T-cell (primary cell): ENCODE data around the gene RHEB. TPM values are rescaled to one million over a fixed set of nuclear protein-coding genes. Genes with fewer than 3 reads are reported as not detected.

ENCODE experiments used
- ATAC-seq, 4 experiments: fragments of 200-7000 bp in 3 of 4; fragments of 150-1000 bp in 1 of 4; cut with Tn5 transposase; replicated peaks in 1 of 4; 1 replicate in 3 of 4; 2 replicates in 1 of 4; pipeline ENCODE4 v1.10.0; 2021; ENCODE audit warnings: moderate library complexity in 3 of 4, mild to moderate bottlenecking in 2 of 4, moderate number of reproducible peaks in 1 of 4
- CTCF ChIA-PET, 2 donors: fragments of 300-600 bp; sonication (Branson Sonifier 250); formaldehyde crosslinking; loops; one replicate each; lab custom pipeline; 2022; ENCODE audit warnings: antibody characterized with exemption in 2 of 2; lab: Charles Lee
- POLR2A ChIA-PET, 2 donors: fragments of 300-600 bp; sonication (Branson Sonifier 250); formaldehyde crosslinking; loops; one replicate each; lab custom pipeline; 2022; ENCODE audit warnings: antibody characterized with exemption in 2 of 2; lab: Charles Lee
- DNase-seq, 35 experiments: peaks; one replicate each; pipeline versions ENCODE4 v3.0.0 to v3.0.0-alpha.2; 2013 to 2023
- H3K27ac ChIP-seq: one replicate; pipeline ENCODE4 v1.5.1; 2013; ENCODE audit warnings: low read length
- H3K27me3 ChIP-seq, 2 experiments: replicated peaks in 1 of 2; 1 replicate in 1 of 2; 2 replicates in 1 of 2; pipeline versions ENCODE4 v1.6.1 to v1.7.0; 2013; ENCODE audit warnings: low read length in 1 of 2, mixed read lengths in 1 of 2; ENCODE audit not compliant: control insufficient read depth in 2 of 2, insufficient read depth in 2 of 2; ENCODE audit errors: extremely low read depth in 1 of 2
- H3K36me3 ChIP-seq, 2 donors: 1 replicate in 1 of 2; 2 replicates in 1 of 2; pipeline versions ENCODE4 v1.6.1 to v1.7.0; 2013; ENCODE audit warnings: low read length in 1 of 2; ENCODE audit not compliant: control insufficient read depth in 2 of 2, insufficient read depth in 1 of 2; ENCODE audit errors: extremely low read depth in 1 of 2
- H3K4me1 ChIP-seq, 2 experiments: 1 replicate in 1 of 2; 2 replicates in 1 of 2; pipeline versions ENCODE4 v1.6.1 to v1.7.0; 2013; ENCODE audit warnings: low read length in 2 of 2, mixed read lengths in 1 of 2; ENCODE audit not compliant: insufficient read depth in 2 of 2, control insufficient read depth in 1 of 2; ENCODE audit errors: extremely low read depth in 1 of 2
- H3K4me3 ChIP-seq, 2 donors: 1 replicate in 1 of 2; 2 replicates in 1 of 2; pipeline versions ENCODE4 v1.5.1 to v1.7.0; 2013; ENCODE audit warnings: mild to moderate bottlenecking in 2 of 2, low read length in 1 of 2, moderate library complexity in 1 of 2; ENCODE audit not compliant: control insufficient read depth in 1 of 2; ENCODE audit errors: extremely low read depth in 1 of 2
- H3K9me3 ChIP-seq: 2 replicates; pipeline ENCODE4 v1.7.0; 2013
- H3K27ac Mint-ChIP-seq, 2 donors: one replicate each; pipeline ENCODE4 v1.8.0; 2020 to 2021; ENCODE audit warnings: mild to moderate bottlenecking in 2 of 2, mixed read lengths in 2 of 2
- H3K27me3 Mint-ChIP-seq, 2 donors: one replicate each; pipeline ENCODE4 v1.8.0; 2021 to 2022; ENCODE audit warnings: mixed read lengths in 2 of 2
- H3K36me3 Mint-ChIP-seq: one replicate; pipeline ENCODE4 v1.8.0; 2021; ENCODE audit warnings: mixed read lengths
- H3K4me1 Mint-ChIP-seq, 3 donors: one replicate each; pipeline ENCODE4 v1.8.0; 2020 to 2022; ENCODE audit warnings: mixed read lengths in 3 of 3, mild to moderate bottlenecking in 1 of 3
- H3K4me3 Mint-ChIP-seq, 3 donors: one replicate each; pipeline ENCODE4 v1.8.0; 2020 to 2022; ENCODE audit warnings: mild to moderate bottlenecking in 3 of 3, mixed read lengths in 3 of 3, moderate library complexity in 3 of 3
- H3K9me3 Mint-ChIP-seq, 3 donors: one replicate each; pipeline ENCODE4 v1.8.0; 2020 to 2022; ENCODE audit warnings: mixed read lengths in 3 of 3
- WGBS: methylation state at CpG from one replicate; pipeline ENCODE4 v1.1.5; 2013; ENCODE audit warnings: missing lambda C conversion rate; ENCODE audit not compliant: insufficient coverage; 5-methylcytosine and 5-hydroxymethylcytosine counted together
- total RNA-seq, 35 experiments: library from RNA in 6 of 35; stranded (reverse) in 6 of 35; fragments of 120-200 nt in 1 of 35; gene quantifications; one replicate each; pipeline versions ENCODE4 v1.2.1 to v1.2.4 and lab custom pipeline; 2013 to 2026

The RHEB gene
- total RNA-seq, 5 donors from 2014 or later (not counting 1 experiment from before 2014, with no cell fraction given): 35.8 to 46.0 (median 41.6) TPM

- DNase-seq (no peak), ATAC-seq (no peak)
- Histone ChIP-seq H3K27me3 (peaks cover 0 to 19% of the 10 kb centered on the region in 2 experiments), H3K9me3 (no peaks in the 10 kb centered on the region), H3K36me3 (no peaks in the 10 kb centered on the region), H3K4me1 (peaks cover 0 to 6% of the 10 kb centered on the region in 2 experiments), H3K4me3 (no peak overlapping the region), H3K27ac (no peak overlapping the region)
- H3K27me3 Mint-ChIP-seq: peaks cover 0 to 8% of the 10 kb centered on the region in 2 donors
- peaks cover 6 to 11% (median 6%) of the 10 kb centered on the region in 3 donors for H3K4me1 Mint-ChIP-seq
- H3K4me3 Mint-ChIP-seq: no peak overlapping the region
- no CpG with 5 or more reads among the region's 4 CpGs for WGBS
- ChIA-PET CTCF (no interaction called here), POLR2A (no interaction called here)
- no peaks in the 10 kb centered on the region for H3K9me3 Mint-ChIP-seq
- no peaks in the 10 kb centered on the region for H3K36me3 Mint-ChIP-seq
- H3K27ac Mint-ChIP-seq: no peak overlapping the region
These were observed 62.9 kb downstream of the RHEB start for GRCh38 chr7:151456782-151457181.

GRCh38 chr7:151456276-151456675 lies 63.4 kb downstream of the RHEB start:
- H3K27me3 Mint-ChIP-seq: peaks cover 0 to 8% of the 10 kb centered on the region in 2 donors
- H3K4me1 ChIP-seq: peaks cover 0 to 6% of the 10 kb centered on the region in 2 experiments
- H3K36me3 ChIP-seq: no peaks in the 10 kb centered on the region
- no peaks in the 10 kb centered on the region for H3K9me3 Mint-ChIP-seq
- CTCF ChIA-PET: no interaction called here
- H3K4me1 Mint-ChIP-seq: peaks cover 6 to 11% (median 6%) of the 10 kb centered on the region in 3 donors
- DNase-seq (peak in 1 of 35 experiments; percentile 2), ATAC-seq (no peak)
- H3K4me3 ChIP-seq: no peak overlapping the region
- H3K9me3 ChIP-seq: no peaks in the 10 kb centered on the region
- H3K27me3 ChIP-seq: peaks cover 0 to 19% of the 10 kb centered on the region in 2 experiments
- no peaks in the 10 kb centered on the region for H3K36me3 Mint-ChIP-seq
- no peak overlapping the region for H3K4me3 Mint-ChIP-seq
- WGBS: 89% methylated on average over 4 of the region's 5 CpGs
- H3K27ac ChIP-seq: no peak overlapping the region
- H3K27ac Mint-ChIP-seq: no peak overlapping the region
- POLR2A ChIA-PET: no interaction called here

- Mint-ChIP-seq H3K4me3 (no peak overlapping the region), H3K27ac (no peak overlapping the region)
- CTCF ChIA-PET: no interaction called here
These were observed 64.0 kb downstream of the RHEB start for GRCh38 chr7:151455690-151456089.

GRCh38 chr7:151454932-151455530 lies 64.7 kb downstream of the RHEB start:
- ATAC-seq: no peak
- Mint-ChIP-seq H3K4me1 (peaks cover 6 to 11% (median 6%) of the 10 kb centered on the region in 3 donors), H3K9me3 (no peaks in the 10 kb centered on the region), H3K36me3 (no peaks in the 10 kb centered on the region), H3K4me3 (no peak overlapping the region), H3K27me3 (peaks cover 0 to 1% of the 10 kb centered on the region in 2 donors), H3K27ac (no peak overlapping the region)
- DNase-seq: peak in 1 of 35 experiments; percentile 13
- ChIA-PET POLR2A (no interaction called here), CTCF (no interaction called here)
- 88% methylated on average over 15 of the region's 15 CpGs for WGBS
- Histone ChIP-seq H3K4me1 (peaks cover 0 to 6% of the 10 kb centered on the region in 2 experiments), H3K27me3 (peaks cover 0 to 11% of the 10 kb centered on the region in 2 experiments), H3K36me3 (no peaks in the 10 kb centered on the region), H3K4me3 (no peak overlapping the region), H3K27ac (no peak overlapping the region), H3K9me3 (no peaks in the 10 kb centered on the region)

More at GRCh38 chr7:151455690-151456089, 64.0 kb downstream of the RHEB start:
- H3K4me1 Mint-ChIP-seq: peaks cover 6 to 11% (median 6%) of the 10 kb centered on the region in 3 donors
- Histone ChIP-seq H3K36me3 (no peaks in the 10 kb centered on the region), H3K27me3 (peaks cover 0 to 18% of the 10 kb centered on the region in 2 experiments), H3K4me1 (peaks cover 0 to 6% of the 10 kb centered on the region in 2 experiments), H3K9me3 (no peaks in the 10 kb centered on the region), H3K27ac (no peak overlapping the region), H3K4me3 (no peak overlapping the region)
- 60% methylated on average over 1 of the region's 4 CpGs for WGBS
- H3K27me3 Mint-ChIP-seq: peaks cover 0 to 6% of the 10 kb centered on the region in 2 donors
- DNase-seq: no peak
- ATAC-seq: no peak
- H3K9me3 Mint-ChIP-seq: no peaks in the 10 kb centered on the region
- no peaks in the 10 kb centered on the region for H3K36me3 Mint-ChIP-seq
- POLR2A ChIA-PET: no interaction called here

- ATAC-seq (no peak), DNase-seq (no peak)
- H3K4me3 Mint-ChIP-seq: no peak overlapping the region
- H3K36me3 ChIP-seq: no peaks in the 10 kb centered on the region
- ChIA-PET POLR2A (no interaction called here), CTCF (no interaction called here)
- H3K4me1 Mint-ChIP-seq: peaks cover 6 to 16% (median 8%) of the 10 kb centered on the region in 3 donors
- H3K27ac Mint-ChIP-seq: no peak overlapping the region
- peaks cover 0 to 2% of the 10 kb centered on the region in 2 donors for H3K27me3 Mint-ChIP-seq
- no peak overlapping the region for H3K27ac ChIP-seq
- WGBS: 95% methylated on average over 14 of the region's 14 CpGs
- no peaks in the 10 kb centered on the region for H3K36me3 Mint-ChIP-seq
- H3K27me3 ChIP-seq: peaks cover 0 to 9% of the 10 kb centered on the region in 2 experiments
- no peaks in the 10 kb centered on the region for H3K9me3 Mint-ChIP-seq
- H3K9me3 ChIP-seq: no peaks in the 10 kb centered on the region
- no peak overlapping the region for H3K4me3 ChIP-seq
- H3K4me1 ChIP-seq: peaks cover 0 to 6% of the 10 kb centered on the region in 2 experiments
These were observed 65.4 kb downstream of the RHEB start for GRCh38 chr7:151454305-151454704.

- Histone ChIP-seq H3K36me3 (no peaks in the 10 kb centered on the region), H3K4me3 (no peak overlapping the region), H3K9me3 (no peaks in the 10 kb centered on the region), H3K4me1 (peaks cover 0 to 14% of the 10 kb centered on the region in 2 experiments), H3K27me3 (peaks cover 0 to 16% of the 10 kb centered on the region in 2 experiments), H3K27ac (no peak overlapping the region)
- no peaks in the 10 kb centered on the region for H3K36me3 Mint-ChIP-seq
- no peak overlapping the region for H3K4me3 Mint-ChIP-seq
- peaks cover 8 to 17% (median 8%) of the 10 kb centered on the region in 3 donors for H3K4me1 Mint-ChIP-seq
- ATAC-seq: no peak
- ChIA-PET POLR2A (no interaction called here), CTCF (interaction anchor here in 1 of 2 donors (1.0 kb wide), 1 partner anchor 137 kb away, joined by 3 read pairs; no protein-coding TSS in a partner anchor)
- WGBS: 81% methylated on average over 13 of the region's 13 CpGs
- peak in 3 of 35 experiments; percentile 5 to 18 (median 15) for DNase-seq
- no peaks in the 10 kb centered on the region for H3K9me3 Mint-ChIP-seq
- peaks cover 0 to 2% of the 10 kb centered on the region in 2 donors for H3K27me3 Mint-ChIP-seq
- H3K27ac Mint-ChIP-seq: no peak overlapping the region
These were observed 66.3 kb downstream of the RHEB start for GRCh38 chr7:151453326-151453791.
